SU-DHL-6 (cell line): Measurements from ENCODE around the gene SETBP1.

ENCODE experiments used
- CTCF ChIP-seq: fragments of 200-600 bp; sonication (generic); IDR thresholded peaks from one replicate; pipeline ENCODE4 v1.5.1; 2017; ENCODE audit warnings: antibody characterized with exemption, mild to moderate bottlenecking, low read length, moderate library complexity; ENCODE audit not compliant: insufficient read depth, poor library complexity, severe bottlenecking
- EZH2phosphoT487 ChIP-seq: fragments of 200-600 bp; sonication (generic), shearing (Covaris generic); conservative IDR thresholded peaks from 2 replicates; pipeline ENCODE4 v1.6.1; 2018; ENCODE audit warnings: mild to moderate bottlenecking, antibody characterized with exemption, low read length, moderate library complexity, mixed read lengths

- TF ChIP-seq CTCF = no peak
- TF ChIP-seq EZH2phosphoT487 = no peak
Observed at GRCh38 chr18:44696892-44697291, 16.2 kb downstream of the SETBP1 start.
